CD14-positive monocyte (primary cell): ENCODE data around the gene ZNF536. TPM values are rescaled to one million over a fixed set of nuclear protein-coding genes. Genes with fewer than 3 reads are reported as not detected.

Experiments
- DNase-seq, 3 donors: peaks; one replicate each; pipeline ENCODE4 v3.0.0-alpha.2; 2011 to 2022
- H2AFZ ChIP-seq: 2 replicates; pipeline ENCODE4 v1.6.0; 2012; ENCODE audit warnings: mild to moderate bottlenecking, low read depth, low read length, inconsistent platforms; ENCODE audit not compliant: insufficient read depth, poor library complexity, severe bottlenecking
- H3K27ac ChIP-seq, 2 donors: 1 replicate in 1 of 2; 2 replicates in 1 of 2; pipeline ENCODE4 v1.5.1; 2012 to 2013; ENCODE audit warnings: low read length in 2 of 2, control low read depth in 1 of 2, inconsistent platforms in 1 of 2, low read depth in 1 of 2, mild to moderate bottlenecking in 1 of 2
- H3K27me3 ChIP-seq, 2 donors: one replicate each; pipeline versions ENCODE4 v1.6.0 to v1.6.1; 2011 to 2013; ENCODE audit warnings: low read length in 2 of 2; ENCODE audit not compliant: control insufficient read depth in 2 of 2, insufficient read depth in 2 of 2
- H3K36me3 ChIP-seq, 2 donors: replicated peaks in 1 of 2; 1 replicate in 1 of 2; 2 replicates in 1 of 2; pipeline versions ENCODE4 v1.5.1 to v1.6.1; 2012 to 2013; ENCODE audit warnings: low read length in 2 of 2, control low read depth in 1 of 2, inconsistent platforms in 1 of 2, mild to moderate bottlenecking in 1 of 2; ENCODE audit not compliant: insufficient read depth in 2 of 2, control insufficient read depth in 1 of 2
- H3K4me1 ChIP-seq, 2 donors: 1 replicate in 1 of 2; 2 replicates in 1 of 2; pipeline versions ENCODE4 v1.5.1 to v1.6.1; 2012 to 2013; ENCODE audit warnings: low read length in 2 of 2, control low read depth in 1 of 2, inconsistent platforms in 1 of 2, mild to moderate bottlenecking in 1 of 2, moderate library complexity in 1 of 2; ENCODE audit not compliant: insufficient read depth in 2 of 2, control insufficient read depth in 1 of 2
- H3K4me2 ChIP-seq: replicated peaks from 2 replicates; pipeline ENCODE3; 2012; ENCODE audit warnings: low read length, moderate library complexity, mild to moderate bottlenecking; ENCODE audit not compliant: poor library complexity, severe bottlenecking; ENCODE audit errors: extremely low read depth
- H3K4me3 ChIP-seq, 3 experiments: fragments of 200-600 bp in 1 of 3; sonication (generic) in 1 of 3; replicated peaks in 1 of 3; 1 replicate in 2 of 3; 2 replicates in 1 of 3; pipeline ENCODE4 v1.5.1; 2011 to 2013; ENCODE audit warnings: low read length in 3 of 3, mild to moderate bottlenecking in 3 of 3, control low read depth in 2 of 3, low read depth in 2 of 3, inconsistent platforms in 1 of 3, moderate library complexity in 1 of 3
- H3K79me2 ChIP-seq: 2 replicates; pipeline ENCODE4 v1.6.0; 2012; ENCODE audit warnings: mild to moderate bottlenecking, control low read depth, inconsistent platforms, low read length, moderate library complexity; ENCODE audit not compliant: insufficient read depth
- H3K9ac ChIP-seq: 2 replicates; pipeline ENCODE4 v1.6.0; 2017; ENCODE audit warnings: low read length, mild to moderate bottlenecking; ENCODE audit not compliant: insufficient read depth, poor library complexity, severe bottlenecking
- H3K9me3 ChIP-seq, 2 donors: replicated peaks in 1 of 2; 1 replicate in 1 of 2; 2 replicates in 1 of 2; pipeline versions ENCODE4 v1.5.1 to v1.6.1; 2012 to 2013; ENCODE audit warnings: low read length in 2 of 2, control low read depth in 1 of 2; ENCODE audit not compliant: control insufficient read depth in 1 of 2, insufficient read depth in 1 of 2
- H4K20me1 ChIP-seq: 2 replicates; pipeline ENCODE4 v1.6.0; 2012; ENCODE audit warnings: mild to moderate bottlenecking, low read length, control low read depth, moderate library complexity; ENCODE audit not compliant: insufficient read depth
- H3K27ac Mint-ChIP-seq, 7 donors: one replicate each; pipeline ENCODE4 v1.8.0; 2020; ENCODE audit warnings: mild to moderate bottlenecking in 7 of 7, mixed read lengths in 7 of 7, moderate library complexity in 6 of 7, inconsistent platforms in 2 of 7
- H3K27me3 Mint-ChIP-seq, 3 donors: one replicate each; pipeline ENCODE4 v1.8.0; 2021 to 2022; ENCODE audit warnings: low read depth in 3 of 3, mild to moderate bottlenecking in 3 of 3, mixed read lengths in 3 of 3, moderate library complexity in 3 of 3, inconsistent platforms in 1 of 3
- H3K36me3 Mint-ChIP-seq, 2 donors: one replicate each; pipeline ENCODE4 v1.8.0; 2020; ENCODE audit warnings: mixed read lengths in 2 of 2, inconsistent platforms in 1 of 2, mild to moderate bottlenecking in 1 of 2
- H3K4me1 Mint-ChIP-seq: one replicate; pipeline ENCODE4 v1.8.0; 2020; ENCODE audit warnings: mild to moderate bottlenecking, mixed read lengths
- H3K4me3 Mint-ChIP-seq, 2 donors: one replicate each; pipeline ENCODE4 v1.8.0; 2020; ENCODE audit warnings: mild to moderate bottlenecking in 2 of 2, mixed read lengths in 2 of 2, moderate library complexity in 1 of 2
- H3K9me3 Mint-ChIP-seq, 7 donors: one replicate each; pipeline ENCODE4 v1.8.0; 2020 to 2022; ENCODE audit warnings: mixed read lengths in 7 of 7, mild to moderate bottlenecking in 6 of 7, moderate library complexity in 6 of 7, inconsistent platforms in 2 of 7
- WGBS: methylation state at CpG from one replicate; pipeline ENCODE4 v1.1.5; 2013; ENCODE audit warnings: missing lambda C conversion rate; ENCODE audit not compliant: insufficient coverage; 5-methylcytosine and 5-hydroxymethylcytosine counted together
- intact Hi-C, 2 donors: fragments of 100-400 bp; cut with micrococcal nuclease; formaldehyde crosslinking; loops; one replicate each; pipeline versions ENCODE4 v1.15.0 to v1.15.1; 2023
- polyA plus RNA-seq, 3 donors: library from polyadenylated mRNA; depleted of rRNA in 1 of 3; unstranded in 2 of 3; stranded (reverse) in 1 of 3; fragments of 300-500 nt in 2 of 3; fragments of >200 nt in 1 of 3; fragmentation: Illumina TruSeq in 2 of 3; gene quantifications; 1 replicate in 2 of 3; 2 replicates in 1 of 3; pipeline ENCODE4 v1.2.3, GENCODE V29; 2012 to 2021
- TF ChIP-seq, protein P1 (sequence below): fragments of 200-600 bp; IDR thresholded peaks from one replicate; pipeline ENCODE4 v1.8.0; 2022; ENCODE audit warnings: antibody characterized with exemption, mild to moderate bottlenecking

The ZNF536 gene
- polyA plus RNA-seq, 3 donors = not detected

DNA sequence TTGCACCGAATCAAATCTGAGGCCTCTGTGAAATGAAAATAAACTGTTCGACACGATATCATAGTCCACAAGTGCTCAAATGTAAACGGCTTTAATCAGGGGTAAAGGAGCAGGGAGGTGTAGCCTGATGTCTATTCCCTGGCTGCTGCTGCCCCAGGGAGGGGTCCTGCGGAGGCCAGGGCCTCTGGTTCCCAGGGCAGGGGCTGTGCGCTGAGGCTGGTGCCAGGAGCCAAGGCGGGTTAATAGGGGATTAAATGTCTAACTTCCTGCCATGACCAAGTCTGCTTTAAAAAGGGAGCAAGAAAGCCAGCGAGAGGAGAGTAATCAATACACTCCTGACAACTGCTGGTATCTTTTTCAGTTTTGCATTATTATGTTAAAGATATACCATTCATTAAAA is 59.4 kb downstream of the ZNF536 start:
- no peaks in the 10 kb centered on the region for H4K20me1 ChIP-seq
- H2AFZ ChIP-seq = no peak overlapping the region
- H3K4me1 Mint-ChIP-seq = no peaks in the 10 kb centered on the region
- H3K4me2 ChIP-seq = no peak overlapping the region
- no peaks in the 10 kb centered on the region for H3K79me2 ChIP-seq
- DNase-seq = no peak
- no peaks in the 10 kb centered on the region for H3K36me3 Mint-ChIP-seq
- H3K9me3 ChIP-seq = no peaks in the 10 kb centered on the region
- H3K4me3 ChIP-seq = no peak overlapping the region
- peaks cover 0 to 3% (median under 1%) of the 10 kb centered on the region in 3 donors for H3K27me3 Mint-ChIP-seq
- H3K4me1 ChIP-seq = no peaks in the 10 kb centered on the region
- peaks cover 0 to 1% (median 0%) of the 10 kb centered on the region in 7 donors for H3K9me3 Mint-ChIP-seq
- H3K9ac ChIP-seq = no peak overlapping the region
- H3K27ac Mint-ChIP-seq = no peak overlapping the region
- intact Hi-C loops = no loop called here
- no peaks in the 10 kb centered on the region for H3K36me3 ChIP-seq
- H3K27me3 ChIP-seq = no peaks in the 10 kb centered on the region
- H3K4me3 Mint-ChIP-seq = no peak overlapping the region
- H3K27ac ChIP-seq = no peak overlapping the region
- WGBS = 100% methylated on average over 2 of the region's 8 CpGs
- TF ChIP-seq, protein P1, sequence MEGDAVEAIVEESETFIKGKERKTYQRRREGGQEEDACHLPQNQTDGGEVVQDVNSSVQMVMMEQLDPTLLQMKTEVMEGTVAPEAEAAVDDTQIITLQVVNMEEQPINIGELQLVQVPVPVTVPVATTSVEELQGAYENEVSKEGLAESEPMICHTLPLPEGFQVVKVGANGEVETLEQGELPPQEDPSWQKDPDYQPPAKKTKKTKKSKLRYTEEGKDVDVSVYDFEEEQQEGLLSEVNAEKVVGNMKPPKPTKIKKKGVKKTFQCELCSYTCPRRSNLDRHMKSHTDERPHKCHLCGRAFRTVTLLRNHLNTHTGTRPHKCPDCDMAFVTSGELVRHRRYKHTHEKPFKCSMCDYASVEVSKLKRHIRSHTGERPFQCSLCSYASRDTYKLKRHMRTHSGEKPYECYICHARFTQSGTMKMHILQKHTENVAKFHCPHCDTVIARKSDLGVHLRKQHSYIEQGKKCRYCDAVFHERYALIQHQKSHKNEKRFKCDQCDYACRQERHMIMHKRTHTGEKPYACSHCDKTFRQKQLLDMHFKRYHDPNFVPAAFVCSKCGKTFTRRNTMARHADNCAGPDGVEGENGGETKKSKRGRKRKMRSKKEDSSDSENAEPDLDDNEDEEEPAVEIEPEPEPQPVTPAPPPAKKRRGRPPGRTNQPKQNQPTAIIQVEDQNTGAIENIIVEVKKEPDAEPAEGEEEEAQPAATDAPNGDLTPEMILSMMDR = no peak

- Histone ChIP-seq H4K20me1 (no peaks in the 10 kb centered on the region), H3K27me3 (no peaks in the 10 kb centered on the region), H3K79me2 (no peaks in the 10 kb centered on the region), H3K4me1 (no peaks in the 10 kb centered on the region), H3K27ac (no peak overlapping the region), H3K4me2 (no peak overlapping the region), H3K36me3 (no peaks in the 10 kb centered on the region), H2AFZ (no peak overlapping the region), H3K9ac (no peak overlapping the region), H3K9me3 (no peaks in the 10 kb centered on the region), H3K4me3 (no peak overlapping the region)
- Mint-ChIP-seq H3K27ac (no peak overlapping the region), H3K36me3 (no peaks in the 10 kb centered on the region), H3K4me1 (no peaks in the 10 kb centered on the region), H3K9me3 (peaks cover 0 to 2% (median 0%) of the 10 kb centered on the region in 7 donors), H3K27me3 (peaks cover 0 to 3% (median 0%) of the 10 kb centered on the region in 3 donors), H3K4me3 (no peak overlapping the region)
- 97% methylated on average over 4 of the region's 4 CpGs for WGBS
- DNase-seq = no peak
- TF ChIP-seq, protein P1 = no peak
- intact Hi-C loops = no loop called here
Measured at GRCh38 chr19:30434797-30435594, 62.8 kb downstream of the ZNF536 start.
